GM23338 (cell line): Measurements from ENCODE around the gene COQ8B. TPM values are rescaled to one million over a fixed set of nuclear protein-coding genes. Genes with fewer than 3 reads are reported as not detected.

Experiments used
- ATAC-seq: fragments of 200-7000 bp; cut with Tn5 transposase; 3 replicates; pipeline ENCODE4 v1.9.1; 2020
- DNase-seq: peaks from one replicate; pipeline ENCODE4 v3.0.0-alpha.2; 2015; ENCODE audit warnings: low spot score
- H2AFZ ChIP-seq: fragments of 200-600 bp; sonication (generic); 2 replicates; pipeline ENCODE4 v1.8.0; 2016; ENCODE audit warnings: antibody characterized with exemption, mild to moderate bottlenecking, moderate library complexity
- H3F3A ChIP-seq: fragments of 200-600 bp; sonication (generic); replicated peaks from 2 replicates; pipeline ENCODE4 v1.8.0; 2017; ENCODE audit warnings: antibody characterized with exemption, mixed run types, low read depth
- H3K27ac ChIP-seq: fragments of 200-600 bp; sonication (generic); 2 replicates; pipeline ENCODE4 v1.6.1; 2016; ENCODE audit warnings: low read depth
- H3K27me3 ChIP-seq: fragments of 200-600 bp; sonication (generic); 2 replicates; pipeline ENCODE4 v1.8.0; 2016; ENCODE audit warnings: mild to moderate bottlenecking, mixed run types, moderate library complexity; ENCODE audit not compliant: insufficient read depth
- H3K36me3 ChIP-seq: fragments of 200-600 bp; sonication (generic); 2 replicates; pipeline ENCODE4 v1.8.0; 2016; ENCODE audit warnings: mild to moderate bottlenecking; ENCODE audit not compliant: insufficient read depth
- H3K4me1 ChIP-seq: fragments of 200-600 bp; sonication (generic); 2 replicates; pipeline ENCODE4 v1.8.0; 2016; ENCODE audit warnings: mild to moderate bottlenecking, moderate library complexity; ENCODE audit not compliant: insufficient read depth
- H3K4me2 ChIP-seq: fragments of 200-600 bp; sonication (generic); 2 replicates; pipeline ENCODE4 v1.7.1; 2017; ENCODE audit warnings: mixed run types
- H3K4me3 ChIP-seq: fragments of 200-600 bp; sonication (generic); 2 replicates; pipeline ENCODE4 v1.6.1; 2016; ENCODE audit warnings: mixed run types
- H3K79me2 ChIP-seq: fragments of 200-600 bp; sonication (generic); replicated peaks from 2 replicates; pipeline ENCODE4 v1.8.0; 2017; ENCODE audit warnings: mild to moderate bottlenecking; ENCODE audit not compliant: insufficient read depth
- H3K9me2 ChIP-seq: fragments of 200-600 bp; sonication (generic); 2 replicates; pipeline ENCODE4 v1.8.0; 2017; ENCODE audit not compliant: insufficient read depth
- H4K20me1 ChIP-seq: fragments of 200-600 bp; sonication (generic); replicated peaks from 2 replicates; pipeline ENCODE4 v1.8.0; 2017; ENCODE audit warnings: mild to moderate bottlenecking; ENCODE audit not compliant: insufficient read depth
- H3K27ac Mint-ChIP-seq: 2 replicates; pipeline ENCODE4 v1.8.0; 2020; ENCODE audit warnings: inconsistent platforms, mild to moderate bottlenecking, moderate library complexity, mixed read lengths
- H3K27me3 Mint-ChIP-seq: 3 replicates; pipeline ENCODE4 v1.8.0; 2022; ENCODE audit warnings: low read depth, mild to moderate bottlenecking, moderate library complexity, mixed read lengths, inconsistent platforms; ENCODE audit not compliant: insufficient read depth, poor library complexity
- H3K36me3 Mint-ChIP-seq: 3 replicates; pipeline ENCODE4 v1.8.0; 2021; ENCODE audit warnings: low read depth, mild to moderate bottlenecking, inconsistent platforms, moderate library complexity, mixed read lengths
- H3K4me1 Mint-ChIP-seq: 3 replicates; pipeline ENCODE4 v1.8.0; 2020; ENCODE audit warnings: mild to moderate bottlenecking, inconsistent platforms, mixed read lengths
- H3K4me3 Mint-ChIP-seq: 3 replicates; pipeline ENCODE4 v1.8.0; 2021; ENCODE audit warnings: moderate library complexity, mild to moderate bottlenecking, inconsistent platforms, mixed read lengths
- H3K9me3 Mint-ChIP-seq: 3 replicates; pipeline ENCODE4 v1.8.0; 2020; ENCODE audit warnings: moderate library complexity, mild to moderate bottlenecking, inconsistent platforms, mixed read lengths
- CREB1 ChIP-seq: fragments of 250-450 bp; sonication (Bioruptor Pico); IDR thresholded peaks from 2 replicates; pipeline ENCODE4 v1.5.0; 2020; ENCODE audit warnings: low read depth, mild to moderate bottlenecking, moderate library complexity
- ETS1 ChIP-seq: IDR thresholded peaks from 2 replicates; pipeline ENCODE4 v1.6.1; 2016; ENCODE audit warnings: antibody characterized with exemption
- EZH2 ChIP-seq: fragments of 200-600 bp; sonication (generic); IDR thresholded peaks from one replicate; pipeline ENCODE4 v1.8.0; 2017; ENCODE audit warnings: antibody characterized with exemption, mild to moderate bottlenecking, low read depth; ENCODE audit not compliant: unreplicated experiment
- EZH2phosphoT487 ChIP-seq: fragments of 200-600 bp; sonication (generic); IDR thresholded peaks from one replicate; pipeline ENCODE4 v1.8.1; 2018; ENCODE audit warnings: antibody characterized with exemption; ENCODE audit not compliant: unreplicated experiment
- JUNB ChIP-seq: IDR thresholded peaks from one replicate; pipeline ENCODE4 v1.6.1; 2016; ENCODE audit warnings: antibody characterized with exemption; ENCODE audit not compliant: unreplicated experiment
- NANOG ChIP-seq: IDR thresholded peaks from 2 replicates; pipeline ENCODE4 v1.6.1; 2016; ENCODE audit warnings: antibody characterized with exemption, borderline replicate concordance
- POLR2AphosphoS5 ChIP-seq: IDR thresholded peaks from 2 replicates; pipeline ENCODE4 v1.6.1; 2016; ENCODE audit warnings: antibody characterized with exemption, low read depth
- STAT1 ChIP-seq: IDR thresholded peaks from one replicate; pipeline ENCODE4 v1.6.1; 2016; ENCODE audit warnings: antibody characterized with exemption; ENCODE audit not compliant: unreplicated experiment
- ZNF114 ChIP-seq: fragments of 250-450 bp; sonication (Bioruptor Pico); IDR thresholded peaks from 2 replicates; pipeline ENCODE4 v1.5.0; 2020; ENCODE audit warnings: mild to moderate bottlenecking, moderate library complexity
- ZNF331 ChIP-seq: fragments of 250-450 bp; sonication (Bioruptor Pico); IDR thresholded peaks from 2 replicates; pipeline ENCODE4 v1.5.0; 2020; ENCODE audit warnings: low read depth, mild to moderate bottlenecking, moderate library complexity
- ZNF462 ChIP-seq: fragments of 250-450 bp; sonication (Bioruptor Pico); IDR thresholded peaks from 2 replicates; pipeline ENCODE4 v1.5.0; 2020; ENCODE audit warnings: mild to moderate bottlenecking, moderate library complexity
- polyA plus RNA-seq: library from polyadenylated mRNA; unstranded; fragments of >200 nt; fragmentation: Nextera tagmentation; extraction: Ambion mirVana; gene quantifications from 2 replicates; pipeline ENCODE4 v1.2.1, GENCODE V29; 2016
- total RNA-seq: library from RNA; depleted of rRNA; stranded (reverse); fragments of >200 nt; shearing (Covaris generic); gene quantifications from 2 replicates; pipeline ENCODE4 v1.2.3, GENCODE V29; 2014
- TF ChIP-seq, protein P1 (sequence below): IDR thresholded peaks from one replicate; pipeline ENCODE4 v1.6.1; 2018; ENCODE audit warnings: antibody characterized with exemption; ENCODE audit not compliant: unreplicated experiment
- TF ChIP-seq, protein P2 (sequence below), 2 experiments: fragments of 200-600 bp in 1 of 2; sonication (generic) in 1 of 2; conservative IDR thresholded peaks; 2 replicates each; pipeline versions ENCODE4 v1.5.1 to v1.6.1; 2016 to 2017; ENCODE audit warnings: antibody characterized with exemption in 2 of 2, low read depth in 2 of 2, mild to moderate bottlenecking in 2 of 2, moderate library complexity in 1 of 2

Gene COQ8B
- total and polyA plus RNA-seq, 2 experiments from 2014 or later: 13.9 to 59.6 TPM

DNA sequence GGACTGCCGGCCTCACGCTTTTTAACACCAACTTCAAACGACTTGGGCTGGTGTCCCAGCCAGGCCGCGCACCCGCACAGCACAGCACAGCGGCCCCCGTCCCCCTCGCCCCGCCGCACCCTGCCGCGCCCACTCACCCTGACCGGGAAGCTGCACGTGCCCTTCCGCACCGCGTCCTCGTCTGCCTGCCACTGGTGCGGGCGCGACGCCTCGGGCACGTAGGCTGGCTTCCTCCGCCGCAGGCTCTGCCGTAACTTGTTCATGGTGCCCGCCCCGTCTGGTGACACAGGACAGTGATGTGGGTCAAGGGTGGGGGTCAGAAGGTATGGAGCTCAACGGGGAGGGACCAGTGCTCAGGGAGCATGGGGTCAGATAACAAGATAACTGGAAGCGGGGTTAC is 32.4 kb downstream of the COQ8B start:
- peaks cover 8% of the 10 kb centered on the region for H3K27me3 Mint-ChIP-seq
- no peaks in the 10 kb centered on the region; the same call in 2 of the 3 replicates for H3K9me3 Mint-ChIP-seq
- peaks cover 39% of the 10 kb centered on the region for H3K36me3 Mint-ChIP-seq
- Histone ChIP-seq H4K20me1 (peaks cover 8% of the 10 kb centered on the region), H3K9me2 (no peaks in the 10 kb centered on the region), H3K27me3 (no peaks in the 10 kb centered on the region), H3K4me2 (no peak overlapping the region), H2AFZ (no peak overlapping the region), H3F3A (no peaks in the 10 kb centered on the region), H3K36me3 (0 out of 2 replicates have a peak, but pooled peaks cover 3% of the 10 kb centered on the region), H3K79me2 (peaks cover 12% of the 10 kb centered on the region; the same call in 1 of the 2 replicates), H3K27ac (no peak overlapping the region), H3K4me1 (no peaks in the 10 kb centered on the region), H3K4me3 (no peak overlapping the region)
- TF ChIP-seq ZNF462 (CRISPR knock-in tag) (no peak), CREB1 (no peak), EZH2phosphoT487 (no peak), ETS1 (no peak), NANOG (no peak), ZNF114 (CRISPR knock-in tag) (no peak), ZNF331 (CRISPR knock-in tag) (no peak), EZH2 (no peak), JUNB (no peak), POLR2AphosphoS5 (no peak), STAT1 (no peak)
- TF ChIP-seq, protein P1, sequence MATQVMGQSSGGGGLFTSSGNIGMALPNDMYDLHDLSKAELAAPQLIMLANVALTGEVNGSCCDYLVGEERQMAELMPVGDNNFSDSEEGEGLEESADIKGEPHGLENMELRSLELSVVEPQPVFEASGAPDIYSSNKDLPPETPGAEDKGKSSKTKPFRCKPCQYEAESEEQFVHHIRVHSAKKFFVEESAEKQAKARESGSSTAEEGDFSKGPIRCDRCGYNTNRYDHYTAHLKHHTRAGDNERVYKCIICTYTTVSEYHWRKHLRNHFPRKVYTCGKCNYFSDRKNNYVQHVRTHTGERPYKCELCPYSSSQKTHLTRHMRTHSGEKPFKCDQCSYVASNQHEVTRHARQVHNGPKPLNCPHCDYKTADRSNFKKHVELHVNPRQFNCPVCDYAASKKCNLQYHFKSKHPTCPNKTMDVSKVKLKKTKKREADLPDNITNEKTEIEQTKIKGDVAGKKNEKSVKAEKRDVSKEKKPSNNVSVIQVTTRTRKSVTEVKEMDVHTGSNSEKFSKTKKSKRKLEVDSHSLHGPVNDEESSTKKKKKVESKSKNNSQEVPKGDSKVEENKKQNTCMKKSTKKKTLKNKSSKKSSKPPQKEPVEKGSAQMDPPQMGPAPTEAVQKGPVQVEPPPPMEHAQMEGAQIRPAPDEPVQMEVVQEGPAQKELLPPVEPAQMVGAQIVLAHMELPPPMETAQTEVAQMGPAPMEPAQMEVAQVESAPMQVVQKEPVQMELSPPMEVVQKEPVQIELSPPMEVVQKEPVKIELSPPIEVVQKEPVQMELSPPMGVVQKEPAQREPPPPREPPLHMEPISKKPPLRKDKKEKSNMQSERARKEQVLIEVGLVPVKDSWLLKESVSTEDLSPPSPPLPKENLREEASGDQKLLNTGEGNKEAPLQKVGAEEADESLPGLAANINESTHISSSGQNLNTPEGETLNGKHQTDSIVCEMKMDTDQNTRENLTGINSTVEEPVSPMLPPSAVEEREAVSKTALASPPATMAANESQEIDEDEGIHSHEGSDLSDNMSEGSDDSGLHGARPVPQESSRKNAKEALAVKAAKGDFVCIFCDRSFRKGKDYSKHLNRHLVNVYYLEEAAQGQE: no peak
- TF ChIP-seq, protein P2, sequence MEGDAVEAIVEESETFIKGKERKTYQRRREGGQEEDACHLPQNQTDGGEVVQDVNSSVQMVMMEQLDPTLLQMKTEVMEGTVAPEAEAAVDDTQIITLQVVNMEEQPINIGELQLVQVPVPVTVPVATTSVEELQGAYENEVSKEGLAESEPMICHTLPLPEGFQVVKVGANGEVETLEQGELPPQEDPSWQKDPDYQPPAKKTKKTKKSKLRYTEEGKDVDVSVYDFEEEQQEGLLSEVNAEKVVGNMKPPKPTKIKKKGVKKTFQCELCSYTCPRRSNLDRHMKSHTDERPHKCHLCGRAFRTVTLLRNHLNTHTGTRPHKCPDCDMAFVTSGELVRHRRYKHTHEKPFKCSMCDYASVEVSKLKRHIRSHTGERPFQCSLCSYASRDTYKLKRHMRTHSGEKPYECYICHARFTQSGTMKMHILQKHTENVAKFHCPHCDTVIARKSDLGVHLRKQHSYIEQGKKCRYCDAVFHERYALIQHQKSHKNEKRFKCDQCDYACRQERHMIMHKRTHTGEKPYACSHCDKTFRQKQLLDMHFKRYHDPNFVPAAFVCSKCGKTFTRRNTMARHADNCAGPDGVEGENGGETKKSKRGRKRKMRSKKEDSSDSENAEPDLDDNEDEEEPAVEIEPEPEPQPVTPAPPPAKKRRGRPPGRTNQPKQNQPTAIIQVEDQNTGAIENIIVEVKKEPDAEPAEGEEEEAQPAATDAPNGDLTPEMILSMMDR (conservative IDR thresholded peaks at IDR 0.05; ENCODE audit: low read depth in 2 of 2): no peak
- ATAC-seq (no peak), DNase-seq (no peak)
- H3K4me1 Mint-ChIP-seq: no peaks in the 10 kb centered on the region
- no peak overlapping the region for H3K4me3 Mint-ChIP-seq
- no peak overlapping the region for H3K27ac Mint-ChIP-seq
